ENCODE data around the gene LRRC23. TPM values are rescaled to one million over a fixed set of nuclear protein-coding genes. Genes with fewer than 3 reads are reported as not detected.

The LRRC23 gene
- total RNA-seq, 2 experiments from 2014 or later: 6.5 to 7.2 TPM

Small RNA genes within 50 kb of the gene (microRNA-seq; reads per million reads assigned to microRNA genes)
- 53.4 reads per million, percentile 63 among the genes with 10 or more reads in this experiment for gene MIR141 (ENCODE audit: borderline microRNAs expressed)
- gene MIR200C (ENCODE audit: borderline microRNAs expressed): 289 reads per million, percentile 78 among the genes with 10 or more reads in this experiment

Other genes with a start within 250 kb of the LRRC23 start
- 10 to 100 TPM; 14.1 to 15.9 TPM for gene ING4, start 241.7 kb upstream of the LRRC23 start, total RNA-seq
- gene ZNF384, start 215.4 kb upstream of the LRRC23 start, total RNA-seq: 10 to 100 TPM; 61.8 to 63.8 TPM
- under 1 TPM; 0.17 to 0.52 TPM for gene PIANP, start 204.0 kb upstream of the LRRC23 start, total RNA-seq
- gene COPS7A, start 180.8 kb upstream of the LRRC23 start, total RNA-seq: 10 to 100 TPM; 11.0 to 11.1 TPM
- 100 to 1,000 TPM; 106 to 111 TPM for gene MLF2, start 151.7 kb upstream of the LRRC23 start, total RNA-seq
- gene PTMS, start 138.5 kb upstream of the LRRC23 start, total RNA-seq: 1 to 10 TPM; 4.7 to 5.2 TPM
- gene LAG3, start 132.3 kb upstream of the LRRC23 start, total RNA-seq: 1 to 10 TPM; 8.5 to 9.3 TPM
- gene CD4, start 115.3 kb upstream of the LRRC23 start, total RNA-seq: under 1 TPM; 0.54 to 1.00 TPM
- not detected for gene GPR162, start 83.0 kb upstream of the LRRC23 start, total RNA-seq
- gene P3H3, start 76.4 kb upstream of the LRRC23 start, total RNA-seq: 1 to 10 TPM; 3.4 to 4.9 TPM
- gene GNB3, start 63.9 kb upstream of the LRRC23 start, total RNA-seq: 1 to 10 TPM in 1 of 2 experiments, under 1 TPM in 1; 0.49 to 1.0 TPM
- under 1 TPM; 0.61 to 0.92 TPM for gene CDCA3, start 53.5 kb upstream of the LRRC23 start, total RNA-seq
- gene USP5, start 52.7 kb upstream of the LRRC23 start, total RNA-seq: 10 to 100 TPM; 24.0 to 25.9 TPM
- 10 to 100 TPM; 59.6 to 64.0 TPM for gene TPI1, start 37.3 kb upstream of the LRRC23 start, total RNA-seq
- gene SPSB2, start 31.5 kb upstream of the LRRC23 start, total RNA-seq: 1 to 10 TPM; 2.6 to 3.0 TPM
- gene ENO2, start 9.8 kb downstream of the LRRC23 start, total RNA-seq: 10 to 100 TPM; 95.5 to 99.6 TPM
- 10 to 100 TPM; 26.5 to 33.4 TPM for gene ATN1, start 23.1 kb downstream of the LRRC23 start, total RNA-seq
- not detected for gene RNU7-1, start 39.0 kb downstream of the LRRC23 start, total RNA-seq
- 100 to 1,000 TPM; 328 to 356 TPM for gene C12orf57, start 39.2 kb downstream of the LRRC23 start, total RNA-seq
- 10 to 100 TPM; 63.2 to 63.9 TPM for gene PTPN6, start 46.5 kb downstream of the LRRC23 start, total RNA-seq
- gene PHB2, start 65.8 kb downstream of the LRRC23 start, total RNA-seq: 100 to 1,000 TPM; 145 to 148 TPM
- 10 to 100 TPM; 42.8 to 43.2 TPM for gene EMG1, start 66.1 kb downstream of the LRRC23 start, total RNA-seq
- gene LPCAT3, start 113.7 kb downstream of the LRRC23 start, total RNA-seq: 10 to 100 TPM; 24.4 to 27.1 TPM
- gene C1S, start 155.9 kb downstream of the LRRC23 start, total RNA-seq: 1 to 10 TPM; 1.5 to 2.4 TPM
- gene C1R, start 187.6 kb downstream of the LRRC23 start, total RNA-seq: 1 to 10 TPM; 3.8 TPM
- gene C1RL, start 204.4 kb downstream of the LRRC23 start, total RNA-seq: 1 to 10 TPM; 8.0 to 9.0 TPM
- gene RBP5, start 224.1 kb downstream of the LRRC23 start, total RNA-seq: not detected
- 10 to 100 TPM; 23.1 to 24.0 TPM for gene CLSTN3, start 225.5 kb downstream of the LRRC23 start, total RNA-seq